DND-41 (cell line): ENCODE measurements around the gene WDHD1.

Experiments
- ATAC-seq: fragments of 200-7000 bp; cut with Tn5 transposase; 3 replicates; pipeline ENCODE4 v1.9.1; 2021; ENCODE audit warnings: low read depth; ENCODE audit not compliant: insufficient read depth
- DNase-seq: peaks from one replicate; pipeline ENCODE4 v3.0.0-alpha.2; 2020
- H2AFZ ChIP-seq: 2 replicates; pipeline ENCODE4 v1.6.0; 2012; ENCODE audit warnings: low read depth, low read length
- H3K27ac ChIP-seq: 2 replicates; pipeline ENCODE4 v1.5.1; 2012; ENCODE audit warnings: low read length, inconsistent platforms
- H3K27me3 ChIP-seq: fragments of 200-600 bp; sonication (generic); 2 replicates; pipeline ENCODE4 v1.6.0; 2012; ENCODE audit warnings: low read length, mild to moderate bottlenecking, inconsistent platforms; ENCODE audit not compliant: insufficient read depth, poor library complexity
- H3K36me3 ChIP-seq: 2 replicates; pipeline ENCODE4 v1.5.1; 2012; ENCODE audit warnings: low read length, inconsistent platforms; ENCODE audit not compliant: insufficient read depth
- H3K4me1 ChIP-seq: 2 replicates; pipeline ENCODE4 v1.5.1; 2012; ENCODE audit warnings: mild to moderate bottlenecking, low read length; ENCODE audit not compliant: insufficient read depth
- H3K4me2 ChIP-seq: 2 replicates; pipeline ENCODE4 v1.6.0; 2012; ENCODE audit warnings: mild to moderate bottlenecking, moderate library complexity, low read length, inconsistent platforms; ENCODE audit not compliant: insufficient read depth
- H3K4me3 ChIP-seq, 2 experiments: fragments of 200-600 bp in 1 of 2; shearing (Covaris generic) in 1 of 2; 2 replicates each; pipeline ENCODE4 v1.5.1; 2012 to 2016; ENCODE audit warnings: inconsistent platforms in 2 of 2, low read length in 2 of 2, mild to moderate bottlenecking in 2 of 2, low read depth in 1 of 2, moderate library complexity in 1 of 2
- H3K79me2 ChIP-seq: 2 replicates; pipeline ENCODE4 v1.6.0; 2012; ENCODE audit warnings: low read length, inconsistent platforms; ENCODE audit not compliant: insufficient read depth
- H3K9ac ChIP-seq: 2 replicates; pipeline ENCODE4 v1.6.0; 2012; ENCODE audit warnings: low read depth, mild to moderate bottlenecking, inconsistent platforms, low read length, moderate library complexity
- H3K9me3 ChIP-seq: 2 replicates; pipeline ENCODE4 v1.5.1; 2012; ENCODE audit warnings: low read length, moderate library complexity, mild to moderate bottlenecking, inconsistent platforms; ENCODE audit not compliant: insufficient read depth, severe bottlenecking
- H4K20me1 ChIP-seq: 2 replicates; pipeline ENCODE4 v1.6.0; 2012; ENCODE audit warnings: low read length; ENCODE audit not compliant: insufficient read depth
- EZH2 ChIP-seq: IDR thresholded peaks from 3 replicates; pipeline ENCODE4 v1.6.1; 2012; ENCODE audit warnings: borderline replicate concordance, low read depth, mild to moderate bottlenecking, moderate library complexity, low read length, inconsistent platforms; ENCODE audit not compliant: severe bottlenecking
- TF ChIP-seq, protein P1 (sequence below): IDR thresholded peaks from 2 replicates; pipeline ENCODE4 v1.5.1; 2012; ENCODE audit warnings: borderline replicate concordance, low read length, moderate library complexity, mild to moderate bottlenecking; ENCODE audit not compliant: poor library complexity, severe bottlenecking; ENCODE audit errors: extremely low read depth

The WDHD1 gene

DNA sequence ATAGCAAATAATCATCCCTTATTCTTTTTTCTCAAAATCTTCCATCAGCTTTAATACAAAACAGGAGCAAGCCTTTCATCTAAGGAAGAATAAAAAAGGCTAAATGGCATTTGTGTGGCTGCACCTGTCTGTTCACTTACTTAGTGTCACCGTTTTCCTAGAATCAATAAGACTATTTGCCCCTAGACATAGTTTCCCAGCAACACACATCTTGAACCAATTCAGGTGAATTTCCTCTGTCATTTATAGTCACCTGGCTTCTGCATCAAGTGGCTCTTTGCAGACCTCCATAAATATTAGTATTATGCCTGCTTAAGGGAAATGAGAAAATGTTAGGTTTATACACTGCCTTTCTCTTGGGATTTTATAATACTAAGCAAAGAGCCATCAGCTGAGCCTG lies 106.8 kb downstream of the WDHD1 start:
- H3K9me3 ChIP-seq: no peaks in the 10 kb centered on the region
- H4K20me1 ChIP-seq: no peaks in the 10 kb centered on the region
- H3K4me3 ChIP-seq: no peak overlapping the region
- no peak overlapping the region for H3K9ac ChIP-seq
- H3K4me1 ChIP-seq: no peaks in the 10 kb centered on the region
- H2AFZ ChIP-seq: no peak overlapping the region
- DNase-seq (no peak), ATAC-seq (no peak)
- H3K27ac ChIP-seq: no peak overlapping the region
- TF ChIP-seq, protein P1, sequence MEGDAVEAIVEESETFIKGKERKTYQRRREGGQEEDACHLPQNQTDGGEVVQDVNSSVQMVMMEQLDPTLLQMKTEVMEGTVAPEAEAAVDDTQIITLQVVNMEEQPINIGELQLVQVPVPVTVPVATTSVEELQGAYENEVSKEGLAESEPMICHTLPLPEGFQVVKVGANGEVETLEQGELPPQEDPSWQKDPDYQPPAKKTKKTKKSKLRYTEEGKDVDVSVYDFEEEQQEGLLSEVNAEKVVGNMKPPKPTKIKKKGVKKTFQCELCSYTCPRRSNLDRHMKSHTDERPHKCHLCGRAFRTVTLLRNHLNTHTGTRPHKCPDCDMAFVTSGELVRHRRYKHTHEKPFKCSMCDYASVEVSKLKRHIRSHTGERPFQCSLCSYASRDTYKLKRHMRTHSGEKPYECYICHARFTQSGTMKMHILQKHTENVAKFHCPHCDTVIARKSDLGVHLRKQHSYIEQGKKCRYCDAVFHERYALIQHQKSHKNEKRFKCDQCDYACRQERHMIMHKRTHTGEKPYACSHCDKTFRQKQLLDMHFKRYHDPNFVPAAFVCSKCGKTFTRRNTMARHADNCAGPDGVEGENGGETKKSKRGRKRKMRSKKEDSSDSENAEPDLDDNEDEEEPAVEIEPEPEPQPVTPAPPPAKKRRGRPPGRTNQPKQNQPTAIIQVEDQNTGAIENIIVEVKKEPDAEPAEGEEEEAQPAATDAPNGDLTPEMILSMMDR: no peak
- TF ChIP-seq EZH2: no peak
- no peaks in the 10 kb centered on the region for H3K36me3 ChIP-seq
- H3K27me3 ChIP-seq: no peaks in the 10 kb centered on the region
- no peak overlapping the region for H3K4me2 ChIP-seq
- no peaks in the 10 kb centered on the region for H3K79me2 ChIP-seq

DNA sequence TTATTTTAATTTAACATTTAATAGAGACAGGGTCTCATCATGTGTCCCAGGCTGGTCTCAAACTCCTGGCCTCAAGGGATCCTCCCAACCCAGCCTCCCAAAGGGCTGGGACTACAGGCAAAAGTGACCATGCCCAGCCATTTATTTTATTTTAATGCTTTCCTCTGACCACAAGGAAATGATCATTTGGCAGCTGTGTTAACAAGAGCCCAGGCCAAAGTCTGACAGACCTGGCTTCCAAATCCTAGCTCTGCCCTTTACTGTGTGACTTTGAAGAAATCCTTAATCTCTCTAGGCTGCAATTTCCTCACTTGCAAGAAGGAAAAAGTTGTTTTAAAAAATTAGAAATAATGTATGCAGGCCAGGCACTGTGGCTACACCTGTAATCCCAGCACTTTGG lies 107.6 kb downstream of the WDHD1 start:
- Histone ChIP-seq H3K36me3 (no peaks in the 10 kb centered on the region), H3K9me3 (no peaks in the 10 kb centered on the region), H3K27ac (no peak overlapping the region), H3K4me2 (no peak overlapping the region), H3K4me1 (no peaks in the 10 kb centered on the region), H3K79me2 (no peaks in the 10 kb centered on the region), H3K27me3 (no peaks in the 10 kb centered on the region), H2AFZ (no peak overlapping the region), H4K20me1 (no peaks in the 10 kb centered on the region), H3K4me3 (no peak overlapping the region), H3K9ac (no peak overlapping the region)
- no peak for TF ChIP-seq EZH2
- TF ChIP-seq, protein P1: no peak
- ATAC-seq (no peak), DNase-seq (no peak)

DNA sequence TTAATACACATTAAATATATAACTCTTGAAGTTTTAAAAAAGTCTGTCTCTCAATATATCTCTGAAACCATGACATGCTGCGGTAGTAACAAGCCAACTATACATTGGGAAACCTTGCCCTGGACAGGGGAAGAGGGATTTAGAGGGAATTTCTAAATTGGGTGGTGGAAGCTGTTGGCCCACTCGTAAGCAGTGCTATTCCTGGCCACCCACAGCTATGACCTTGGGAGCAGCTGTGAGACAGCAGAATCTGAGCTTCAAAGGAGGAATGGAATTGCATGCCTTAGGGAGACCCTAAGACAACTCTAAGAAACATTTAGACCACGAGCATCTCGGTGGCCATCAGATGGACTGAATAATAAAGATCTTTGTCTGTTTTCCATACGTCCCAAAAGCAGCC lies 108.5 kb downstream of the WDHD1 start:
- TF ChIP-seq, protein P1: no peak
- Histone ChIP-seq H3K4me3 (no peak overlapping the region), H3K9ac (no peak overlapping the region), H3K27me3 (no peaks in the 10 kb centered on the region), H3K27ac (no peak overlapping the region), H3K9me3 (no peaks in the 10 kb centered on the region), H3K4me2 (no peak overlapping the region), H3K36me3 (no peaks in the 10 kb centered on the region), H3K79me2 (no peaks in the 10 kb centered on the region), H4K20me1 (no peaks in the 10 kb centered on the region), H2AFZ (no peak overlapping the region), H3K4me1 (no peaks in the 10 kb centered on the region)
- no peak for DNase-seq
- ATAC-seq: no peak

DNA sequence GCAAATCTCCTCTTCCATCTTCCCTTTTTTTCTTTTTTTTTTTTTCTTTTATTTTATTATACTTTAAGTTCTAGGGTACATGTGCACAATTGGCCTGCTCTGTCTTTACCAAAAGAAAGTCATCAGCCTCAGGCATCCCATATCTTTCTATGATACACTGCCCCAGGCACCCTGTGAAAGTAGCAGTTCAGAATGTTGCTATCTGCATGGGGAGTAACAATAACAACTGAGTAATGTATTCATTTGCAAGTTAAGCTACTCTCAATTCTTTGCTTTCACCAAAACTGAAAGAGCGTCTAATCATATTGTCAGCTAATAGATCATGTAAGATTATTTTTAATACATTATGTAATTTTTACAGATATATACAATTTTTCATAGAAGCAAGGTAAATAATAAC lies 110.8 kb downstream of the WDHD1 start:
- Histone ChIP-seq H3K9ac (no peak overlapping the region), H3K4me1 (no peaks in the 10 kb centered on the region), H2AFZ (no peak overlapping the region), H3K27me3 (no peaks in the 10 kb centered on the region), H3K36me3 (no peaks in the 10 kb centered on the region), H3K4me2 (no peak overlapping the region), H3K4me3 (no peak overlapping the region), H4K20me1 (no peaks in the 10 kb centered on the region), H3K27ac (no peak overlapping the region), H3K79me2 (no peaks in the 10 kb centered on the region), H3K9me3 (no peaks in the 10 kb centered on the region)
- ATAC-seq (no peak), DNase-seq (no peak)
- no peak for TF ChIP-seq EZH2
- TF ChIP-seq, protein P1: no peak
